Measurements from ENCODE around the gene ART1. TPM values are rescaled to one million over a fixed set of nuclear protein-coding genes. Genes with fewer than 3 reads are reported as not detected.

ART1 gene
- total RNA-seq, 4 donors from 2014 or later: 23.2 to 94.9 (median 41.7) TPM

- H3K27me3 ChIP-seq: no peaks in the 10 kb centered on the region
- ATAC-seq (no peak), DNase-seq (no peak)
- H3K4me1 ChIP-seq: peaks cover 0 to 3% of the 10 kb centered on the region in 2 donors
- TF ChIP-seq POLR2A (IDR thresholded peaks at IDR 0.05) (no peak), CTCF (IDR thresholded peaks at IDR 0.05 in 4 of 5, conservative IDR thresholded peaks at IDR 0.05 in 1 of 5) (no peak)
- in situ Hi-C loops (cut with MboI; ENCODE audit: low sequenced_read_pairs in 4 of 4) (no loop called here), intact Hi-C loops (cut with DNase I; ENCODE audit: low total_unique reads) (no loop called here)
- no peak overlapping the region for H3K4me3 ChIP-seq
- no peak overlapping the region for H3K27ac ChIP-seq
- peaks cover 0 to 37% of the 10 kb centered on the region in 2 donors for H3K36me3 ChIP-seq
- no peaks in the 10 kb centered on the region for H3K9me3 ChIP-seq
Observed at GRCh38 chr11:3662856-3663255, 17.9 kb downstream of the ART1 start.

- Histone ChIP-seq H3K4me1 (peaks cover 0 to 3% of the 10 kb centered on the region in 2 donors), H3K36me3 (peaks cover 0 to 37% of the 10 kb centered on the region in 2 donors), H3K27me3 (no peaks in the 10 kb centered on the region), H3K4me3 (no peak overlapping the region), H3K27ac (peak overlapping the region in 1 of 4 donors; percentile 18), H3K9me3 (no peaks in the 10 kb centered on the region)
- ATAC-seq: no peak
- no peak for DNase-seq
- TF ChIP-seq CTCF (IDR thresholded peaks at IDR 0.05 in 4 of 5, conservative IDR thresholded peaks at IDR 0.05 in 1 of 5): no peak
- TF ChIP-seq POLR2A (IDR thresholded peaks at IDR 0.05): no peak
- intact Hi-C loops (cut with DNase I; ENCODE audit: low total_unique reads): no loop called here
- in situ Hi-C loops (cut with MboI; ENCODE audit: low sequenced_read_pairs in 4 of 4): no loop called here
Observed at GRCh38 chr11:3664032-3664630, 19.2 kb downstream of the ART1 start.

- no peak for DNase-seq
- ATAC-seq: peak in 1 of 2 donors; percentile 27
- peaks cover 3 to 37% of the 10 kb centered on the region in 2 donors for H3K36me3 ChIP-seq
- peak overlapping the region in 1 of 4 donors; percentile 31 for H3K27ac ChIP-seq
- H3K27me3 ChIP-seq: no peaks in the 10 kb centered on the region
- peaks cover 0 to 3% of the 10 kb centered on the region in 2 donors for H3K4me1 ChIP-seq
- TF ChIP-seq CTCF (IDR thresholded peaks at IDR 0.05 in 4 of 5, conservative IDR thresholded peaks at IDR 0.05 in 1 of 5): no peak
- TF ChIP-seq POLR2A (IDR thresholded peaks at IDR 0.05): no peak
- intact Hi-C loops (cut with DNase I; ENCODE audit: low total_unique reads) (no loop called here), in situ Hi-C loops (cut with MboI; ENCODE audit: low sequenced_read_pairs in 4 of 4) (no loop called here)
- no peak overlapping the region for H3K4me3 ChIP-seq
- H3K9me3 ChIP-seq: no peaks in the 10 kb centered on the region
Observed at GRCh38 chr11:3665336-3666022, 20.6 kb downstream of the ART1 start.

GRCh38 chr11:3666023-3666530 is 21.1 kb downstream of the ART1 start:
- Histone ChIP-seq H3K27me3 (no peaks in the 10 kb centered on the region), H3K27ac (no peak overlapping the region), H3K4me3 (no peak overlapping the region), H3K9me3 (no peaks in the 10 kb centered on the region), H3K36me3 (peaks cover 3 to 37% of the 10 kb centered on the region in 2 donors), H3K4me1 (peaks cover 0 to 3% of the 10 kb centered on the region in 2 donors)
- in situ Hi-C loops (cut with MboI; ENCODE audit: low sequenced_read_pairs in 4 of 4): no loop called here
- no peak for TF ChIP-seq POLR2A (IDR thresholded peaks at IDR 0.05)
- no peak for TF ChIP-seq CTCF (IDR thresholded peaks at IDR 0.05 in 4 of 5, conservative IDR thresholded peaks at IDR 0.05 in 1 of 5)
- DNase-seq: no peak
- no peak for ATAC-seq
- intact Hi-C loops (cut with DNase I; ENCODE audit: low total_unique reads): no loop called here

All from gastrocnemius medialis (tissue), 4 donors.